T-cell (primary cell): ENCODE measurements around the gene SFXN5. TPM values are rescaled to one million over a fixed set of nuclear protein-coding genes. Genes with fewer than 3 reads are reported as not detected.

Source experiments
- ATAC-seq, 4 experiments: fragments of 200-7000 bp in 3 of 4; fragments of 150-1000 bp in 1 of 4; cut with Tn5 transposase; replicated peaks in 1 of 4; 1 replicate in 3 of 4; 2 replicates in 1 of 4; pipeline ENCODE4 v1.10.0; 2021; ENCODE audit warnings: moderate library complexity in 3 of 4, mild to moderate bottlenecking in 2 of 4, moderate number of reproducible peaks in 1 of 4
- CTCF ChIA-PET, 2 donors: fragments of 300-600 bp; sonication (Branson Sonifier 250); formaldehyde crosslinking; loops; one replicate each; lab custom pipeline; 2022; ENCODE audit warnings: antibody characterized with exemption in 2 of 2; lab: Charles Lee
- POLR2A ChIA-PET, 2 donors: fragments of 300-600 bp; sonication (Branson Sonifier 250); formaldehyde crosslinking; loops; one replicate each; lab custom pipeline; 2022; ENCODE audit warnings: antibody characterized with exemption in 2 of 2; lab: Charles Lee
- DNase-seq, 35 experiments: peaks; one replicate each; pipeline versions ENCODE4 v3.0.0 to v3.0.0-alpha.2; 2013 to 2023
- H3K27ac ChIP-seq: one replicate; pipeline ENCODE4 v1.5.1; 2013; ENCODE audit warnings: low read length
- H3K27me3 ChIP-seq, 2 experiments: replicated peaks in 1 of 2; 1 replicate in 1 of 2; 2 replicates in 1 of 2; pipeline versions ENCODE4 v1.6.1 to v1.7.0; 2013; ENCODE audit warnings: low read length in 1 of 2, mixed read lengths in 1 of 2; ENCODE audit not compliant: control insufficient read depth in 2 of 2, insufficient read depth in 2 of 2; ENCODE audit errors: extremely low read depth in 1 of 2
- H3K36me3 ChIP-seq, 2 donors: 1 replicate in 1 of 2; 2 replicates in 1 of 2; pipeline versions ENCODE4 v1.6.1 to v1.7.0; 2013; ENCODE audit warnings: low read length in 1 of 2; ENCODE audit not compliant: control insufficient read depth in 2 of 2, insufficient read depth in 1 of 2; ENCODE audit errors: extremely low read depth in 1 of 2
- H3K4me1 ChIP-seq, 2 experiments: 1 replicate in 1 of 2; 2 replicates in 1 of 2; pipeline versions ENCODE4 v1.6.1 to v1.7.0; 2013; ENCODE audit warnings: low read length in 2 of 2, mixed read lengths in 1 of 2; ENCODE audit not compliant: insufficient read depth in 2 of 2, control insufficient read depth in 1 of 2; ENCODE audit errors: extremely low read depth in 1 of 2
- H3K4me3 ChIP-seq, 2 donors: 1 replicate in 1 of 2; 2 replicates in 1 of 2; pipeline versions ENCODE4 v1.5.1 to v1.7.0; 2013; ENCODE audit warnings: mild to moderate bottlenecking in 2 of 2, low read length in 1 of 2, moderate library complexity in 1 of 2; ENCODE audit not compliant: control insufficient read depth in 1 of 2; ENCODE audit errors: extremely low read depth in 1 of 2
- H3K9me3 ChIP-seq: 2 replicates; pipeline ENCODE4 v1.7.0; 2013
- H3K27ac Mint-ChIP-seq, 2 donors: one replicate each; pipeline ENCODE4 v1.8.0; 2020 to 2021; ENCODE audit warnings: mild to moderate bottlenecking in 2 of 2, mixed read lengths in 2 of 2
- H3K27me3 Mint-ChIP-seq, 2 donors: one replicate each; pipeline ENCODE4 v1.8.0; 2021 to 2022; ENCODE audit warnings: mixed read lengths in 2 of 2
- H3K36me3 Mint-ChIP-seq: one replicate; pipeline ENCODE4 v1.8.0; 2021; ENCODE audit warnings: mixed read lengths
- H3K4me1 Mint-ChIP-seq, 3 donors: one replicate each; pipeline ENCODE4 v1.8.0; 2020 to 2022; ENCODE audit warnings: mixed read lengths in 3 of 3, mild to moderate bottlenecking in 1 of 3
- H3K4me3 Mint-ChIP-seq, 3 donors: one replicate each; pipeline ENCODE4 v1.8.0; 2020 to 2022; ENCODE audit warnings: mild to moderate bottlenecking in 3 of 3, mixed read lengths in 3 of 3, moderate library complexity in 3 of 3
- H3K9me3 Mint-ChIP-seq, 3 donors: one replicate each; pipeline ENCODE4 v1.8.0; 2020 to 2022; ENCODE audit warnings: mixed read lengths in 3 of 3
- WGBS: methylation state at CpG from one replicate; pipeline ENCODE4 v1.1.5; 2013; ENCODE audit warnings: missing lambda C conversion rate; ENCODE audit not compliant: insufficient coverage; 5-methylcytosine and 5-hydroxymethylcytosine counted together
- total RNA-seq, 35 experiments: library from RNA in 6 of 35; stranded (reverse) in 6 of 35; fragments of 120-200 nt in 1 of 35; gene quantifications; one replicate each; pipeline versions ENCODE4 v1.2.1 to v1.2.4 and lab custom pipeline; 2013 to 2026

SFXN5 gene
- total RNA-seq, 5 donors from 2014 or later (not counting 1 experiment from before 2014, with no cell fraction given) = 6.3 to 14.2 (median 9.7) TPM

- H3K9me3 Mint-ChIP-seq = no peaks in the 10 kb centered on the region
- no peaks in the 10 kb centered on the region for H3K27me3 Mint-ChIP-seq
- Histone ChIP-seq H3K27me3 (no peaks in the 10 kb centered on the region), H3K9me3 (no peaks in the 10 kb centered on the region), H3K27ac (no peak overlapping the region), H3K4me1 (peaks cover 0 to 5% of the 10 kb centered on the region in 2 experiments), H3K4me3 (no peak overlapping the region), H3K36me3 (peaks cover 2 to 5% of the 10 kb centered on the region in 2 donors)
- no peak overlapping the region for H3K27ac Mint-ChIP-seq
- ATAC-seq (no peak), DNase-seq (no peak)
- no peaks in the 10 kb centered on the region for H3K36me3 Mint-ChIP-seq
- ChIA-PET POLR2A (no interaction called here), CTCF (no interaction called here)
- H3K4me3 Mint-ChIP-seq = no peak overlapping the region
- WGBS = 89% methylated on average over 1 of the region's 10 CpGs
- H3K4me1 Mint-ChIP-seq = peaks cover under 1 to 3% (median 1%) of the 10 kb centered on the region in 3 donors
These were observed 123.3 kb downstream of the SFXN5 start for GRCh38 chr2:72947952-72948830.

GRCh38 chr2:72946466-72946865 lies 125.0 kb downstream of the SFXN5 start:
- ChIA-PET CTCF (no interaction called here), POLR2A (interaction anchor here in 1 of 2 donors (0.6 kb wide), 1 partner anchor 227 kb away, joined by 7 read pairs; no protein-coding TSS in a partner anchor)
- Mint-ChIP-seq H3K4me1 (no peaks in the 10 kb centered on the region), H3K27ac (no peak overlapping the region), H3K27me3 (no peaks in the 10 kb centered on the region), H3K4me3 (no peak overlapping the region), H3K9me3 (no peaks in the 10 kb centered on the region), H3K36me3 (no peaks in the 10 kb centered on the region)
- Histone ChIP-seq H3K36me3 (peaks cover 2 to 5% of the 10 kb centered on the region in 2 donors), H3K4me1 (no peaks in the 10 kb centered on the region), H3K9me3 (no peaks in the 10 kb centered on the region), H3K4me3 (no peak overlapping the region), H3K27ac (no peak overlapping the region), H3K27me3 (no peaks in the 10 kb centered on the region)
- ATAC-seq (no peak), DNase-seq (no peak)
- 95% methylated on average over 9 of the region's 9 CpGs for WGBS

GRCh38 chr2:72945450-72946019 lies 126.0 kb downstream of the SFXN5 start:
- H3K27me3 ChIP-seq = no peaks in the 10 kb centered on the region
- H3K9me3 ChIP-seq = no peaks in the 10 kb centered on the region
- Mint-ChIP-seq H3K27ac (no peak overlapping the region), H3K9me3 (no peaks in the 10 kb centered on the region), H3K4me3 (no peak overlapping the region), H3K36me3 (no peaks in the 10 kb centered on the region), H3K4me1 (no peaks in the 10 kb centered on the region), H3K27me3 (no peaks in the 10 kb centered on the region)
- no peak overlapping the region for H3K4me3 ChIP-seq
- POLR2A ChIA-PET = no interaction called here
- no peak for DNase-seq
- ATAC-seq = no peak
- H3K4me1 ChIP-seq = no peaks in the 10 kb centered on the region
- no peak overlapping the region for H3K27ac ChIP-seq
- 75% methylated on average over 9 of the region's 9 CpGs for WGBS
- CTCF ChIA-PET = no interaction called here
- peaks cover 2 to 5% of the 10 kb centered on the region in 2 donors for H3K36me3 ChIP-seq

GRCh38 chr2:72944804-72945449 lies 126.6 kb downstream of the SFXN5 start:
- no peak overlapping the region for H3K27ac ChIP-seq
- CTCF ChIA-PET = no interaction called here
- DNase-seq (no peak), ATAC-seq (no peak)
- Mint-ChIP-seq H3K9me3 (no peaks in the 10 kb centered on the region), H3K4me1 (no peaks in the 10 kb centered on the region), H3K4me3 (no peak overlapping the region), H3K27me3 (no peaks in the 10 kb centered on the region), H3K27ac (no peak overlapping the region), H3K36me3 (no peaks in the 10 kb centered on the region)
- H3K4me1 ChIP-seq = no peaks in the 10 kb centered on the region
- no peaks in the 10 kb centered on the region for H3K27me3 ChIP-seq
- POLR2A ChIA-PET = no interaction called here
- no peaks in the 10 kb centered on the region for H3K9me3 ChIP-seq
- peaks cover 2 to 5% of the 10 kb centered on the region in 2 donors for H3K36me3 ChIP-seq
- WGBS = 92% methylated on average over 9 of the region's 16 CpGs
- H3K4me3 ChIP-seq = no peak overlapping the region

- Histone ChIP-seq H3K36me3 (peaks cover 2 to 5% of the 10 kb centered on the region in 2 donors), H3K27ac (no peak overlapping the region), H3K4me3 (no peak overlapping the region), H3K9me3 (no peaks in the 10 kb centered on the region), H3K4me1 (no peaks in the 10 kb centered on the region), H3K27me3 (no peaks in the 10 kb centered on the region)
- ChIA-PET POLR2A (no interaction called here), CTCF (no interaction called here)
- H3K27ac Mint-ChIP-seq = no peak overlapping the region
- no peaks in the 10 kb centered on the region for H3K36me3 Mint-ChIP-seq
- 92% methylated on average over 5 of the region's 7 CpGs for WGBS
- no peaks in the 10 kb centered on the region for H3K4me1 Mint-ChIP-seq
- no peaks in the 10 kb centered on the region for H3K27me3 Mint-ChIP-seq
- ATAC-seq (no peak), DNase-seq (no peak)
- H3K4me3 Mint-ChIP-seq = no peak overlapping the region
- no peaks in the 10 kb centered on the region for H3K9me3 Mint-ChIP-seq
These were observed 127.7 kb downstream of the SFXN5 start for GRCh38 chr2:72943540-72944395.

GRCh38 chr2:72942881-72943418 lies 128.6 kb downstream of the SFXN5 start:
- DNase-seq = no peak
- Mint-ChIP-seq H3K4me1 (no peaks in the 10 kb centered on the region), H3K27ac (no peak overlapping the region), H3K36me3 (no peaks in the 10 kb centered on the region), H3K4me3 (no peak overlapping the region), H3K9me3 (no peaks in the 10 kb centered on the region), H3K27me3 (peaks cover 0 to 2% of the 10 kb centered on the region in 2 donors)
- 68% methylated on average over 4 of the region's 8 CpGs for whole genome bisulfite sequencing
- Histone ChIP-seq H3K4me1 (no peaks in the 10 kb centered on the region), H3K27ac (no peak overlapping the region), H3K27me3 (no peaks in the 10 kb centered on the region), H3K4me3 (no peak overlapping the region), H3K36me3 (peaks cover 2 to 5% of the 10 kb centered on the region in 2 donors), H3K9me3 (no peaks in the 10 kb centered on the region)
- no peak for ATAC-seq
- CTCF ChIA-PET = no interaction called here
- POLR2A ChIA-PET = no interaction called here
